Astrocyte (in vitro differentiated cells and primary cell): ENCODE results near the gene PHAX. TPM values are rescaled to one million over a fixed set of nuclear protein-coding genes. Genes with fewer than 3 reads are reported as not detected.

ENCODE experiments used
- DNase-seq: peaks from one replicate; pipeline ENCODE4 v3.0.0-alpha.2; 2010; ENCODE audit warnings: low read depth
- FAIRE-seq: peaks from 2 replicates; lab custom pipeline; 2011; peaks lifted over from hg19 to GRCh38; lab: Jason Lieb, UNC
- H2AFZ ChIP-seq: 2 replicates; pipeline ENCODE4 v1.6.0; 2012; ENCODE audit warnings: low read depth, low read length, inconsistent platforms
- H3K27ac ChIP-seq: 2 replicates; pipeline ENCODE4 v1.5.1; 2011; ENCODE audit warnings: low read depth, low read length, inconsistent platforms
- H3K27me3 ChIP-seq: 2 replicates; pipeline ENCODE4 v1.6.0; 2011; ENCODE audit warnings: low read length, inconsistent platforms; ENCODE audit not compliant: insufficient read depth
- H3K36me3 ChIP-seq: 2 replicates; pipeline ENCODE4 v1.5.1; 2011; ENCODE audit warnings: low read length, inconsistent platforms; ENCODE audit not compliant: insufficient read depth
- H3K4me1 ChIP-seq: 2 replicates; pipeline ENCODE4 v1.5.1; 2011; ENCODE audit warnings: low read length, inconsistent platforms; ENCODE audit not compliant: insufficient read depth
- H3K4me2 ChIP-seq: 2 replicates; pipeline ENCODE4 v1.6.0; 2012; ENCODE audit warnings: low read length, inconsistent platforms
- H3K4me3 ChIP-seq: 2 replicates; pipeline ENCODE4 v1.5.1; 2011; ENCODE audit warnings: low read depth, mild to moderate bottlenecking, low read length, inconsistent platforms; ENCODE audit not compliant: insufficient read depth
- H3K79me2 ChIP-seq: 2 replicates; pipeline ENCODE4 v1.6.0; 2012; ENCODE audit warnings: mild to moderate bottlenecking, low read length, inconsistent platforms; ENCODE audit not compliant: insufficient read depth
- H3K9ac ChIP-seq: 2 replicates; pipeline ENCODE4 v1.6.0; 2012; ENCODE audit warnings: mild to moderate bottlenecking, low read length, inconsistent platforms
- H3K9me3 ChIP-seq: 2 replicates; pipeline ENCODE4 v1.5.1; 2012; ENCODE audit warnings: low read depth, mild to moderate bottlenecking, low read length, inconsistent platforms; ENCODE audit not compliant: insufficient read depth
- H4K20me1 ChIP-seq: 2 replicates; pipeline ENCODE4 v1.6.0; 2012; ENCODE audit warnings: low read length, inconsistent platforms; ENCODE audit not compliant: insufficient read depth
- H3K27ac Mint-ChIP-seq: one replicate; pipeline ENCODE4 v1.8.0; 2021; ENCODE audit warnings: mild to moderate bottlenecking, mixed read lengths; ENCODE audit not compliant: unreplicated experiment
- H3K27me3 Mint-ChIP-seq: one replicate; pipeline ENCODE4 v1.8.0; 2021; ENCODE audit warnings: low read depth, mixed read lengths; ENCODE audit not compliant: unreplicated experiment
- H3K36me3 Mint-ChIP-seq: one replicate; pipeline ENCODE4 v1.8.0; 2021; ENCODE audit warnings: low read depth, mixed read lengths; ENCODE audit not compliant: unreplicated experiment
- H3K4me1 Mint-ChIP-seq: one replicate; pipeline ENCODE4 v1.8.0; 2021; ENCODE audit warnings: low read depth, mixed read lengths; ENCODE audit not compliant: unreplicated experiment
- H3K4me3 Mint-ChIP-seq: one replicate; pipeline ENCODE4 v1.8.0; 2021; ENCODE audit warnings: mild to moderate bottlenecking, moderate library complexity, mixed read lengths; ENCODE audit not compliant: unreplicated experiment
- H3K9me3 Mint-ChIP-seq: one replicate; pipeline ENCODE4 v1.8.0; 2021; ENCODE audit warnings: mild to moderate bottlenecking, mixed read lengths; ENCODE audit not compliant: unreplicated experiment
- CTCF ChIP-seq: IDR thresholded peaks from 2 replicates; pipeline ENCODE4 v1.5.1; 2011; ENCODE audit warnings: low read depth, mild to moderate bottlenecking, inconsistent platforms, low read length, moderate library complexity; ENCODE audit not compliant: insufficient read depth
- EZH2 ChIP-seq: IDR thresholded peaks from 2 replicates; pipeline ENCODE4 v1.6.1; 2012; ENCODE audit warnings: mild to moderate bottlenecking, low read length, inconsistent platforms; ENCODE audit not compliant: insufficient read depth
- total RNA-seq: library from RNA; stranded (reverse); gene quantifications from 2 replicates; pipeline ENCODE4 v1.2.1, GENCODE V29; 2021

PHAX gene
- total RNA-seq, 1 donor from 2014 or later, result 58.1 TPM

- Histone ChIP-seq H4K20me1 (no peaks in the 10 kb centered on the region), H3K9ac (no peak overlapping the region), H3K4me1 (no peaks in the 10 kb centered on the region), H3K4me3 (no peak overlapping the region), H3K4me2 (no peak overlapping the region), H3K79me2 (no peaks in the 10 kb centered on the region), H3K27ac (no peak overlapping the region), H3K27me3 (no peaks in the 10 kb centered on the region), H3K9me3 (no peaks in the 10 kb centered on the region), H2AFZ (no peak overlapping the region), H3K36me3 (peaks cover 8% of the 10 kb centered on the region)
- Mint-ChIP-seq H3K4me3 (no peak overlapping the region), H3K27me3 (no peaks in the 10 kb centered on the region), H3K36me3 (peaks cover 2% of the 10 kb centered on the region), H3K27ac (no peak overlapping the region), H3K9me3 (no peaks in the 10 kb centered on the region), H3K4me1 (no peaks in the 10 kb centered on the region)
- TF ChIP-seq CTCF (no peak), EZH2 (no peak)
- FAIRE-seq (no peak), DNase-seq (no peak)
Observed at GRCh38 chr5:126561908-126562307, 38.8 kb upstream of the PHAX start.

GRCh38 chr5:126562823-126563222 is 37.9 kb upstream of the PHAX start:
- H3K9me3 Mint-ChIP-seq, result no peaks in the 10 kb centered on the region
- no peak for TF ChIP-seq EZH2
- TF ChIP-seq CTCF, result no peak
- no peaks in the 10 kb centered on the region for H3K27me3 Mint-ChIP-seq
- H4K20me1 ChIP-seq, result no peaks in the 10 kb centered on the region
- no peak for DNase-seq
- peaks cover 2% of the 10 kb centered on the region for H3K36me3 Mint-ChIP-seq
- no peaks in the 10 kb centered on the region for H3K27me3 ChIP-seq
- no peaks in the 10 kb centered on the region for H3K4me1 ChIP-seq
- H3K4me3 ChIP-seq, result no peak overlapping the region
- no peaks in the 10 kb centered on the region for H3K4me1 Mint-ChIP-seq
- no peak overlapping the region for H3K4me3 Mint-ChIP-seq
- no peaks in the 10 kb centered on the region for H3K79me2 ChIP-seq
- H3K27ac Mint-ChIP-seq, result no peak overlapping the region
- no peak overlapping the region for H3K4me2 ChIP-seq
- peaks cover 8% of the 10 kb centered on the region for H3K36me3 ChIP-seq
- no peaks in the 10 kb centered on the region for H3K9me3 ChIP-seq
- H3K9ac ChIP-seq, result no peak overlapping the region
- no peak overlapping the region for H3K27ac ChIP-seq
- FAIRE-seq, result no peak
- no peak overlapping the region for H2AFZ ChIP-seq

GRCh38 chr5:126568206-126568755 is 32.5 kb upstream of the PHAX start:
- H4K20me1 ChIP-seq, result no peaks in the 10 kb centered on the region
- no peaks in the 10 kb centered on the region for H3K27me3 ChIP-seq
- H3K9me3 Mint-ChIP-seq, result no peaks in the 10 kb centered on the region
- H3K4me2 ChIP-seq, result no peak overlapping the region
- FAIRE-seq (no peak), DNase-seq (no peak)
- H3K9ac ChIP-seq, result no peak overlapping the region
- peaks cover 9% of the 10 kb centered on the region for H3K36me3 Mint-ChIP-seq
- H3K4me1 Mint-ChIP-seq, result no peaks in the 10 kb centered on the region
- TF ChIP-seq EZH2 (no peak), CTCF (no peak)
- no peaks in the 10 kb centered on the region for H3K4me1 ChIP-seq
- peaks cover 20% of the 10 kb centered on the region for H3K36me3 ChIP-seq
- no peaks in the 10 kb centered on the region for H3K9me3 ChIP-seq
- H3K27ac ChIP-seq, result no peak overlapping the region
- no peaks in the 10 kb centered on the region for H3K27me3 Mint-ChIP-seq
- no peak overlapping the region for H2AFZ ChIP-seq
- H3K79me2 ChIP-seq, result no peaks in the 10 kb centered on the region
- H3K27ac Mint-ChIP-seq, result no peak overlapping the region
- no peak overlapping the region for H3K4me3 ChIP-seq
- no peak overlapping the region for H3K4me3 Mint-ChIP-seq
